GM18867 (cell line): ENCODE data around the gene FAM135A.
"Not testable (repeated sequence)": the region's sequence is repeated elsewhere in the genome, so short reads cannot be mapped to it uniquely, and the experiment has no call there.

Experiments
- ATAC-seq: cut with Tn5 transposase; IDR thresholded peaks from one replicate; pipeline ENCODE4 v1.9.1; 2021; ENCODE audit warnings: mild to moderate bottlenecking, moderate library complexity; ENCODE audit not compliant: unreplicated experiment

Gene FAM135A

GRCh38 chr6:70396163-70396562 lies 17.1 kb upstream of the FAM135A start:
- no peak for ATAC-seq

DNA sequence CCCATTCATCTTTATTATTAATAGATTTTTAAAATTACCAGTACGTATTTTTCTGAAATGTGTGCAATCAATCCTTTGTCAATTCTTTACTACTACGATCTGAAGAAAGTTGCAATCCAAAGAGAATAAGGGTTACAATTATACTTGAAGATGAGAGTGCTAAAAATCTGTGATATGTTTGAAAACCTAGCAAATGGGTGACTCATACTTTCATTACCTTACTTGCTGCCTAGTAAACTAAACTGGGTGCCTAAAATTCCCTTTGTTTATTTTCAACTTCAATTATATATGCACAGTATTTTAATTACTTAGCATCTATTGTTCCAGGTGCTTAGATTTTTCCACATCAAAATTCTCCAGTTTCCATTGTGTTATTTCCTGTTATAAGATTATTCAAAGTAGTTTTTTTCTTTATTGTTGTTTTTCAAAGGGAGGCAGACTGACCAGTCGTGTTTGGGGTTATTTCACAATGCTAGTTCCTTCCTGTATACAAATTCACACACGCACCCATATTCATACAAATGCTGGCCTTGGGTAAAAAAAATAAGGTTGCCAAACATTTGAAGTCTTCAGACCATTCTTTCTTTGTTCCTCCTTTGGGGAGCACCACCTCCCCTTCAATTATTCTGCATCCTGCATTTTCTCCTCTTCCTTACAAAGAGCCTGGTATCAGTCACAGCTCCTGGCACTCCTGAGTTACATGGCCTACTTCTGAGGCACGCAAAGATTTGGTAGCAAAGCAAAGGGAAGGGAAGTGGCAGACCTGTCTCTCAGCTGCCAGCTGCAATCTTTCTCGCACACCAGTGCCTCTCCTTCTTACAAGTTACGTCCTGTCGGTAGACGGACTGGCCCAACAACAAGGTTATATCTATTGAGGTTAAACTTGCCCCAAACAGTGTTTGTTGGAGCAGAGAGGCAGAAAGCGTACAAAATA lies 16.2 kb upstream of the FAM135A start:
- peak; percentile 42 for ATAC-seq

DNA sequence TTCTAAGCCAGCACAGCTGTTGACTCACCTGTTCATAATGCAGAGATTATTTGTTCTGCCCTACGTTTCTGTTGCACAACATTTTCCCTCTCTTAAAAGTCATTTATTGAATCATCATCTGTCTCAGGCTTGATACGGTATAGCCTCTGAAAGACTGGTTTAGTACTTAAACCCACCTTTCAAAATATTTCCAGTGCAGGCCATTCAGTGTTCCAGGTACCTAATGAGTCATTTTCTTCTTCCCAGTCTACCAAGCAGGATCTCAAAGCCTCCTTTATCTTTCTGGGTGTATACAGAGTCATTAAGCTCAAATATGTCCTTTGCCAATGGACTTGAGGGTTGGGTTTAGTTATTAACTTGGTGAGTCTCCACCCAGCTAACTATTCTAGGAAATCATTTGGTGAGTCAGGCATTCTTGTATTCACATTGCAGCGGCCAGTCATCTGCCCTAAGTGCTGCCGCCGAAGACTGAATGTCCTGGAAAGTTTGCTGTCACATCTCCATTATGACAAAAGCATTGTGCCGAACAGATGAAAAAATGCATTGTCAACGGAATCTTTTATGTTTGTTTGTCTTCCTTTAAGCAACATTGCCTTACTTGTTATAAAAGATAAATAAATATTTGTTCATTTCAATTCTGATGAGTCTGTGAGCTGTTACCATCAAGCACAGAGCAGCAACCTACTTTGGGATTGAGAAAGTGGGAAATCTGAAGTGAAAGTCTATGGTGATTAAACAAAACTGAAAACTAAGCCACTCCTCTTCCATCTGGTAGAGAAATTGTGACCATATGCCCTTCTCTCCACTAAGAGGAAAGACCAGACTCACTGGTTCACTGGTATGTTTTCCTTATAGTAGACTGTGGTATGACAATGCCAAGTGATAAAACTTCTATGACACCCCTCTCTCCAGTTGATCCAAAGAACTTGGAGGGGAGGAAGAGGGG lies 14.3 kb upstream of the FAM135A start:
- no peak for ATAC-seq

- no peak for ATAC-seq
Observed at GRCh38 chr6:70404658-70405057, 8.7 kb upstream of the FAM135A start.

DNA sequence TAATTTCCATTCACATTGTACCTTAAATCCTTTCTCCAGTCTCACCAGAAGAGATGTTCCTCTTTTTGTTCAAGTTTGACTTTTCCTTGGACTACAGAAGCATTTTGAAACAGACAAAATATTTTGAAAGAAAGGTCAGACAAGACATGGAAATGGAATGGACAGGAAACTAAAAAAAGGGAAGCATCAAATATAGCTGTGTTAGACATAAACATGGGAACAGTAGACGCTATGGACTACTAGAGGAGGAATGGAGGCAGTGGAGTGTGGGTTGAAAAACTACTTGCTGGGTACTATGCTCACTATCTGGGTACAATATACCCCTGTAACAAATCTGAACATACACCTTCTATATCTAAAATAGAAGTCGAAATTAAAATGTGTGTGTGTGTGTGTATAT lies 4.1 kb upstream of the FAM135A start:
- ATAC-seq = no peak

- no peak for ATAC-seq
Observed at GRCh38 chr6:70411542-70412251, 1.6 kb upstream of the FAM135A start.

DNA sequence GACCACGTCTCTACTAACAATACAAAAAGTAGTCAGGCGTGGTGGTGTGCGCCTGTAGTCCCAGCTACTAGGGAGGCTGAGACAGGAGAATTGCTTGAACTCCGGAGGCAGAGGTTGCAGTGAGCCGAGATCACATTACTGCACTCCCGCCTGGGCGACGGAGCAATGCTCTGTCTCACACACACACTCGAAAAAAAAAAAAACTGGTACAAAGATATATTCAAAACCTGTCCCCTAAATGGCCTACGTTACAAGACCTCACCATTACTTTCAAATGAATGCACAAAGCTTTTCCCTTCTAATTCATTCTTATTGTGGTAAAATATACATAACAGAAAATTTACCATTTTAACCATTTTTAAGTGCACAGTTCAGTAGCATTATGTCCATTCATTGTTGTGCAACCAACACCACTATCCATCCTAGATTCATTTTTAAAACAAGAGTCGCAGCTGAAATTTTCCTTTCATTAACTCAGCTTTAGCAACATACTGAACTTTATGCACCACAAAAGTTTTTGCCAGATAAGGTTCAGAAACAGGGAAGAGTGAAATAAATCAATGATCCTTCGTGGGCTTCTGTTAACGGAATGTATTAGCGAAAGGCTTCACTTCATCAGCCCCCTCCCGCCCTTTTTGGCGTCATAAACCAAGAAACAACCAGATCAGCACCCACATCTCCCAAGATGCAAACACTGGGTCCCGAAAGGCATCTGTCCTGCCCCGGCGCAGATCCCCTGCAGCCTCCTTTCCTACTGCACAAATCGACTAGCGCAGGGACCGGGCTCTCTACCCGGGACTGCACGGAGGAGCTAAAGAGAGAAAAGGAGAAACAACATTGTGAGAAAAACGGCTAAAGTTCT lies 825 bp upstream of the FAM135A start:
- peak; percentile 23 for ATAC-seq

- no peak for ATAC-seq
Observed at GRCh38 chr6:70413992-70414494, 735 bp downstream of the FAM135A start.

GRCh38 chr6:70414813-70415212 lies 1.5 kb downstream of the FAM135A start:
- ATAC-seq = no peak

- ATAC-seq = no peak
Observed at GRCh38 chr6:70415247-70415646, 1.9 kb downstream of the FAM135A start.

DNA sequence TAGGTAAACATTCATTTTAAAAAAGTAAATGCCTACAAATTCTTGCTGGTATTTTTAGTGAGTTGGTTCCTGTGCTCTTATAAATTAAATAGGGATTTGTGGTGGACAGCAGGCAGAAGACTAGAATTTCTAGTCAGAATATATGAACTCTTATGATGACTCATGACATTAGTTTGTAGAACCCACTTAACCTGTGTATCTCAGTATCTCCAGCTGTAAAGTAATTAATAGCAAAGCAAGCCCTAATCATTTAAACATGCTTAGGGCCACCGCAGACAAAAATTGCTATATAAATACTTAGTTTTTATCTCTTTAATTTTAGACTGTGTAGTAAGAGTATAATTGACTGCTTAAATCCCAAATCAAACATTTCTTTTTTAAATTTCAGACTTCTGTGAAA lies 2.4 kb downstream of the FAM135A start:
- no peak for ATAC-seq

- no peak for ATAC-seq
Observed at GRCh38 chr6:70421509-70421908, 8.2 kb downstream of the FAM135A start.

- no peak for ATAC-seq
Observed at GRCh38 chr6:70423189-70424134, 10.2 kb downstream of the FAM135A start.

GRCh38 chr6:70424291-70424690 lies 11.0 kb downstream of the FAM135A start:
- no peak for ATAC-seq

DNA sequence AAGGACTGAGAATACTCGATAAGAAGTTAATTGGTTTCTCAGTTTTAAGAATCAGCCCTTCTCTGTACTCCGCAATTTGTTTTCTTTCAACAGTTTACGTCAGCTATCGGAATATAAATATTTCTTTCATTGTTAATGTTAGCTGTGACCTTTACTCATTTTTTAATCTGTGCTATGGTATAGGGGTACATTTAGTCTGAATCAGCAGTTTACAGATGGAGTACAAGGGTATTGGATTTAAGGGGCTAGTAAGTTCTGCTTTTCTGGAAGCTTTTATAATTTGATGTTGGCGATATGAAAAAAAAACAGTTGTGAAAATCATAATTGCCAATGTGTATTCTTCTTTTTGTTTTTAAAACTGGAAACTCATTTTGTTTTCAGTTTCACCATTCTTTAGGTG lies 23.0 kb downstream of the FAM135A start:
- ATAC-seq = no peak

GRCh38 chr6:70445001-70445400 lies 31.7 kb downstream of the FAM135A start:
- no peak for ATAC-seq

DNA sequence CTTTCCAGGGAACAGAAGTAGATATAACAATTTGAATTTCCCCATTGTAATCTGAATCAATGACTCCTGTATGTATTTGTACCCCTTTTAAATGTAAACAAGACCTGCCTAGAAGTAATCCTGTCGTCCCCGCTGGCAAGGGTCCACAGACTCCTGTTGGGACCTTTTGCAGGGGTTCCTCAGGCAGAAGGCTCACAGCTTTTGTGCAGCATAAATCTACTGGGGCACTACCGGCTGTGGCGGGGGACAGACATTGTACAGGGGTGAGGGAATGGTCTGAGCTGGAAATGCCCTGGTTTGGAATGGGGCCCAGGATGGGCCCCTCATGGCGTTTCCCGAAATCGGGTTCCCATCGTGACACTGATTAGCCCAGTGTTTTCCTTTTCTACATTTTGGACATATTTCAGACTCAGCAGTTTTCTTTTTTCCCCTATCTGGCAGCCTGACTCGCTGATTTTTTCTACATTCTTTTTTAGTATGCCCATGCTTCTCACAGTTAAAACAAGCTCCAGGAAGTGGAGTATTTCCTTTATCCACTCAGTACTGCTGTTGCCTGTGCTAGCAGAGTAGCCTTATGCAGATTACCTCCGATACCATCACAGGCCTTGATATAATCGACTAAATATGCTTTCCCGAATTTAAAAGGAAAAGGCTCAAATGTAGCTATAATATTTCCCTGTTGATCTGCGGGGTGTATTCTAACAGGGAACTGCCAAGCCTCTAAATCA lies 34.2 kb downstream of the FAM135A start:
- not testable (repeated sequence) for ATAC-seq

DNA sequence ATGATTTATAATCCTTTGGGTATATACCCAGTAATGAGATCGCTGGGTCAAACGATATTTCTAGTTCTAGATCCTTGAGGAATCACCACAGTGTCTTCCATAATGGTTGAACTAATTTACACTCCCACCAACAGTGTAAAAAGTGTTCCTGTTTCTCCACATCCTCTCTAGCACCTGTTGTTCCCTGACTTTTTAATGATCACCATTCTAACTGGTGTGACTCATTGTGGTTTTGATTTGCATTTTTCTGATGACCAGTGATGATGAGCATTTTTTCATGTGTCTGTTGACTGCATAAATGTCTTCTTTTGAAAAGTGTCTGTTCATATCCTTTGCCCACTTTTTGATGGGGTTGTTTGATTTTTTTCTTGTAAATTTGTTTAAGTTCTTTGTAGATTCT lies 40.6 kb downstream of the FAM135A start:
- ATAC-seq = not testable (repeated sequence)
